GM18505 (cell line): ENCODE results near the gene OGFOD3.

Experiments
- ATAC-seq: cut with Tn5 transposase; IDR thresholded peaks from one replicate; pipeline ENCODE4 v1.9.1; 2021; ENCODE audit not compliant: unreplicated experiment
- POLR2A ChIP-seq: IDR thresholded peaks from 4 replicates; pipeline ENCODE4 v1.6.1; 2011; ENCODE audit warnings: borderline replicate concordance; ENCODE audit not compliant: insufficient read depth, insufficient read length; ENCODE audit errors: extremely low read depth

The OGFOD3 gene

GRCh38 chr17:82452162-82452561, 33.8 kb upstream of the OGFOD3 start:
- no peak for TF ChIP-seq POLR2A
- no peak for ATAC-seq

- TF ChIP-seq POLR2A = peak; percentile 89
- peak; percentile 63 for ATAC-seq
Measured at GRCh38 chr17:82450357-82451106, 32.1 kb upstream of the OGFOD3 start, which contains the start of gene CYBC1. CYBC1 (minus strand) TSS chr17:82450752; CDS start chr17:82449254, 1,498 bp downstream.

- ATAC-seq = peak; percentile 1
- TF ChIP-seq POLR2A = no peak
Measured at GRCh38 chr17:82449883-82450356, 31.5 kb upstream of the OGFOD3 start.

GRCh38 chr17:82449131-82449882, 30.9 kb upstream of the OGFOD3 start:
- ATAC-seq = peak; percentile 44
- TF ChIP-seq POLR2A = peak; percentile 89

DNA sequence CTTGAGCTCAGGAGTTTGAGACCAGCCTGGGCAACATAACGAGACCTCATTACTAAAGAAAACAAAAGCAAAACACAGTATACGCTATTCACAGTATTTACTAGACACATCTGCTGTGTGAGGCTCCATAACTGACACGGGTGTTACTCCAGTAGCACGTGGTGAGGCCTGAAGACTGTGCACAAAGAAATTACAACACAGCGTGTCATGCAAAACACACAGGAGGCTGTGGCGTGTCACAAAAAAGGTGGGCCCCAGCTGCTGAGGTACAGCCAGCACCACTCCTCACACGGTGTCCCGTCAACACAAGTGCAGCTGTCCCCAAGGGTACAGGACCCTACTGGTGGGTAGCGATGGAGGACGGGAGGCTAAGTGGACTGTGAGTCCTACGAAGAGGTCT, 29.5 kb upstream of the OGFOD3 start:
- TF ChIP-seq POLR2A = no peak
- ATAC-seq = no peak

DNA sequence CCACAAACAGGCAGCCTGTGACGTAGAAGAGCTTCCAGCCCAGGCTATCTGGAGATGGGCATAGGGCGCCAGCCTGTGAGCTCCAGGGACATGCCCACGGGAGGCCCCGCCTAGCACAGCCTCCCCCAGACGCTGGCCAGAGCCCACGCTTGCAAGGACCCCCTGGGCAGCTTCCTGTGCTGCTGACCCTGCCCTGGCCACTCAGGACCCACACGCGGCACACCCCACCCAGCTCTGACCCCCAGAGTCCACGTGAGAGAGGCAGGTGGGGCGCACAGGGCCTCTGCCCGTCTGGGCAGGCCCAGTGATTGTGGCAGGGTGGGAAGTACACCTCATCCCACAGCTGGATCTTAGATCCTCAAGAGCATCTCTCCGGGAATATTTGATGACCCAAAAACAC, 28.3 kb upstream of the OGFOD3 start:
- peak; percentile 0 for TF ChIP-seq POLR2A
- no peak for ATAC-seq

- TF ChIP-seq POLR2A = no peak
- no peak for ATAC-seq
Measured at GRCh38 chr17:82446124-82446523, 27.7 kb upstream of the OGFOD3 start.

DNA sequence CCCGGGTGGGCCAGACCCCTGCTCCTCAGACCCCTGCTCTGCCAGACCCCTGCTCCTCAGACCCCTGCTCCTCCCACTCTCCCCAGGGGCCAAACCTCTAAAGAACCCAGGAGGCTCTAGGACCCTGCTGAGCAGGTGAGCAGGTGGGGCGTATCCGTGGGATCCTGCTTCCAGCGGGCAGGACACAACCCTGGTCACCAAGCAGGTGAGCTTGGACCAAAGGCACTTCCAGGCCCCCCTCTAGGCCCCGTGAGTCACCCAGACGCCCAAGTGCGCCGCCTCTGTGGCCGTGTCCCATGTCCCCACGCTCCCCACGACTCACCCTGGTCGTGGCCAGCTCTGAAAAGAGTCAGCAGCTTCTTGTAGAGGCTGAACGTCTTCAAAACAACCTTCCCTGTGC, 27.2 kb upstream of the OGFOD3 start:
- TF ChIP-seq POLR2A = no peak
- no peak for ATAC-seq

GRCh38 chr17:82444941-82445521, 26.6 kb upstream of the OGFOD3 start:
- no peak for TF ChIP-seq POLR2A
- ATAC-seq = no peak

DNA sequence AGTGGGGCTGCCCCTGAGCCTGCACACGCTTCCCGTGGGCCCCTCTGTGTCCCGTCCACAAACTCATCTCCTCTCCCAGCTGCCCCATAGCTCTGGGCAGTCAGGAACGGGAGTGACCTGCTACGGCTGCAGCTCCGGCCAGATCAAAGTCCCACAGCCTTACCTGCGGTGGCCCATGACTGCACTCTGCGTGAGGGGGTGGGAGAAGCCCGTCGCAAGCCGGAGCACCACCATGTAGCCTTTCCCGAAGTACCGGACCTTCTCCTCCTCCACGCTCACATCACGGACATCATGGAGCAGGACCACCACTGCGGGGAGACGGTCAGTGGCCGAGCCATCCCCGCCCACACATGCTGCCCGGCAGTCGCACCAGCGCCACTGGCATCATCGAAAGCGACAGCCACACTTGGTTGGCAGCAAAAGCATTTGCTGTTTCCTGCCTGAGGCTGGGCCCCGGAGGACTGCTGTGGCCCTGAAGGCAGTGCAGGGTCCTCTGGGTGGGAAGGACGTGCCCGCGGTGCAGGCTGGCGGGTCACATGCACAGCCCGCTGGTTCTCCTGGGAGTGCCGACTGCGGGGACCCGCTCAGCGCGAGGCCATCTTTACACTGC, 26.0 kb upstream of the OGFOD3 start:
- TF ChIP-seq POLR2A = peak; percentile 2
- ATAC-seq = no peak

GRCh38 chr17:82443465-82444283, 25.3 kb upstream of the OGFOD3 start:
- TF ChIP-seq POLR2A = peak; percentile 10
- ATAC-seq = no peak

- no peak for ATAC-seq
- TF ChIP-seq POLR2A = no peak
Measured at GRCh38 chr17:82442643-82443464, 24.5 kb upstream of the OGFOD3 start.
